Activated T-cell treated with anti-CD3 and anti-CD28 coated beads for 24 hours (primary cell): ENCODE results near the gene NRF1.
"Not testable (repeated sequence)": the region's sequence is repeated elsewhere in the genome, so short reads cannot be mapped to it uniquely, and the experiment has no call there.

Experiments used
- DNase-seq: peaks from one replicate; pipeline ENCODE4 v3.0.0-alpha.2; 2020; ENCODE audit warnings: low read depth

Gene NRF1

DNA sequence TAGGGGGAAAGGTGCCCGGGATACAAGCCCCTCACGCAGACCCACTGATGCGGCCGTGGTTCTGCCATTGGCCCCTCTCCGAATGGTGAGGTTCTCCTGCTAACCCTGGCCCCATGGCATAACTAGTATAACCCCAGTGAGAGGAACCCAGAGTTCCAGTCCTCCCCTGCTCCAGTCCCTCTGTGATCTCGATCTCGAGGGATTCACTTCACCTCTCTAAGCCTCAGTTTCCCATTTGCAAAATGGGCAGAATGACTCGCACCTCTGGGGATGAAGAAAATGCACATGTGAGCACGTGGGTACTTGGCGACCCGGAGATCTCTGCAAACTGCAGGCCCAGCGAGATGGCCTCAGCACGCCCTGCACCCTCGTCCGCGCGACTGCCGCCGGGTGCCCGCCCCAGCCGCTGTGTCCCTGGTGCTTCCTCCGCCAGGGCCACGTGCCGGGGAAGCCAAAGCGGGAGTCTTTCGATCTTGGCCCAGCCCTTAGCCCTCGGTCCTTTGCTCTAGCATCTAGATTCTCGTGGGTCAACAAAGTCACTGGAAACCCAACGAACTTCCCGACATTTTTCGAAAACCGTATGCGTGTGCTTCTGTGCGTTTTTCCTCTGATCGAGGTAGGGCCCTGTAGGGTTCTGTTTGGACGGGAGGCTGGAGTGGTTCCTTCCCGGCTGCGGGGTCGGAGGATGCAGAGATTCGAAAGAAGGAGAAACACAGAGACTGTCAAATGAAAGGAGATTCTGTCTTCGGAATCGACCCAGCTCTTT, 171.5 kb downstream of the NRF1 start:
- no peak for DNase-seq

DNA sequence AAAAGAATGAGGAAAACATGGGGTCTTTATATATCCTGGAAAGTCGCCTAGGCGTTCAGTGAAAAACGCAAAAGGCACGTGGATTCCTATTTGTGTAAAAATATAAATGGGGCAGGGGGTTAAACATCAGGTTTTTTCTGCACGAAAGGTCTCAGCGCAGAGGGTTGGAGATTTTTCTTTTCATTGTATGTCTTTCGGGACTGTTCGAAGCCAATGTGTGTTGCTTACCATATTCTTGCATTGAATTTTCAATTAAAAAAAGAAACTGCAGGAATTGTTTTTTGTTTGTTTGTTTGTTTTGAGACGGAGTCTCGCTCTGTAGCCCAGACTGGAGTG, 172.0 kb downstream of the NRF1 start:
- DNase-seq = no peak

DNA sequence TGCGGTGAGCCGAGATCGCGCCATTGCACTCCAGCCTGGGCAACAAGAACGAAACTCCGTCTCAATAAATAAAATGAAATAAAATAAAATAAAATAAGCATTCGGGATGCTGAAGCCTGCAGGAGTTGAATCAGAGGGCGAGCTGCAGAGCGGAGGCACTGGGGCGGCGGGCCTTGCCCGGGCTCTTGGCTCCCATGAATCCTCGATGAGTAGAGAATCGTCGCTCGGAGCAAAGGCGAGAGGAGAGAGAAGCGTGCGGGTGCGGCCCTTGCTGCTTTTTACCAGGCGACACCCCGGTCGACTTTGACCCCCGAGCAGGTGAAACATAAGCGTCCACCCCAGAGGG, 172.9 kb downstream of the NRF1 start:
- no peak for DNase-seq

DNA sequence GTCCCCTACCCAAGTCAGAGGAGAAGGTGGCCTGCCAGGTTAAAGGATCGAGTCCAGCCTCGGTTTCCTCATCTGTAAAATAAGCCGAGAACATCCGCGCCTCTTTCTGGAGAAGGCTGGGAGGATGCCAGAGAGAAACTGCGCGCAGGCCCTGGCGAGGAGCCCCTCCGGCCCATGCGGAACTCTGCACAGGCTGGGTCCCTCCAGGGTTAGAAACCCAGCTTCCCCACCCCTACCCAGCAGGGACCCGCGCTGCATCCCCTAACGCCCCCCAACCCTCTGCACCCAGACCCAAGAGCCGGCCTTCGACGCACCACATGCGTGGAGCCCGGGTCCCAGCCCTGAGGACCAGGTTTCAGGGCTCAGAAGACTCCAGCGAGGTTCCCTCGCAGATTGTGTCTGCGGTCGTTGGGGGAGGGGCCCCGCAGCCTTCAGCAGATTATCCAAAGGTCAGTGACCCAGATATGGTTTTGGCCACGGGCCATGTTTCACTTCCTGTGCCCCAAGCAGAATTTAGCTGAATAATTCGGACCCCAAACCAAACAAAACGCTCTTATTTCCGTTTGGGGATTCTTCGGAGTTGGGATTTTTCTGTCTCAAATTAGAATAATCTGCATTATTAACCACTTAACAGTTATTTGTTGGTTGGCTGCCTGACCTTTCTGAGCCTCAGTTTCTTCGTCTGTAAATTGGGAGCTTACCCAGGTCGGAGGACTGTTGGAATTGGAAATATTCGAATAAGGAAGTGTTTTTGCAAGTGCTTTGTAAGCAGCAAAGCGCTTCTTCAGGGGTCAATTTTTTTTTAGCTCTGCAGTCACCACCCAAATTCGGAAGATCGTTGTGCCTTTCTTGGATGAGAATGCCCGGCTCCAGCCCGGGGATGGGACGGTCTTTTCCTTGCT, 173.5 kb downstream of the NRF1 start:
- DNase-seq = no peak

DNA sequence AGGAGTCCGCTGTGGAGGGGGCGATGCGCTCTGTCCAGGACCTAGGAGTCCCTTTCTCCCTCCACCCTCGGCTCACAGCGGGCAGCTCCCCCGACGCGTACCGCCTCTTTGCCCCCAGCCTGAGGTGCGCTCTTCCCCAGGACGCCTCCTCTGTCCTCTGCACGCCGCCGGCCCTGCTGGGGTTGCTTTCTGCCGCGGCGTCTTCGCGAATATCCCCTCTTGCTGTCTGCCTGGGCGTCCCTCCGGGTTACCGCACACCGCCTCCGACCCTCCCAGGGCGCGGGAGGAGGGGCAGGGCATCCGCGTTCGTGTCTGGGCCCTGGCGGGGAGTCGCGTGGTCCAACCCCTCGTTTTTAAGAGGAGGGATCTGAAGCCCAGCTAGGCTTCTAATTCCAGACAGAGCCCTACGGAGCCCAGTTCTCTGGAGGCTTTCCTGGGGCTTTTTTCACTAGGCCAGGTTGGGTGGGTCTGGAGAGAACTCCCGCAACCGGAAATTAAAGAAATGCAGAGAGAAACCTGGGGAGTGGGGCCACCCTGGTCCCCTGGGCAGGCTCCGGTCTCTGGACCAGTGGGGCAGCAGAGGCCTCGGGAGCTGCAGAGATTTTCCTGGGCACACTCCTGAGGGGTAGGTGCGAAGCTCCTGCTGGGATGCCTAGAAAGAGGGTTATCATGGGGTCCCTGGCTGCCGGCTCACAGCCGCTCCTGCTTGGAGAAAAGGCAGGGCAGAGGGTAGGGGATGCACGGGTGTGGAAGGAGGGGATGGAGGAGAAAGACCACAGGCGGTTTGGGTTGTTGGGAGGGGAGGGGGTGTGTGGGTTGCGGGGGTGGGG, 174.4 kb downstream of the NRF1 start:
- no peak for DNase-seq

DNA sequence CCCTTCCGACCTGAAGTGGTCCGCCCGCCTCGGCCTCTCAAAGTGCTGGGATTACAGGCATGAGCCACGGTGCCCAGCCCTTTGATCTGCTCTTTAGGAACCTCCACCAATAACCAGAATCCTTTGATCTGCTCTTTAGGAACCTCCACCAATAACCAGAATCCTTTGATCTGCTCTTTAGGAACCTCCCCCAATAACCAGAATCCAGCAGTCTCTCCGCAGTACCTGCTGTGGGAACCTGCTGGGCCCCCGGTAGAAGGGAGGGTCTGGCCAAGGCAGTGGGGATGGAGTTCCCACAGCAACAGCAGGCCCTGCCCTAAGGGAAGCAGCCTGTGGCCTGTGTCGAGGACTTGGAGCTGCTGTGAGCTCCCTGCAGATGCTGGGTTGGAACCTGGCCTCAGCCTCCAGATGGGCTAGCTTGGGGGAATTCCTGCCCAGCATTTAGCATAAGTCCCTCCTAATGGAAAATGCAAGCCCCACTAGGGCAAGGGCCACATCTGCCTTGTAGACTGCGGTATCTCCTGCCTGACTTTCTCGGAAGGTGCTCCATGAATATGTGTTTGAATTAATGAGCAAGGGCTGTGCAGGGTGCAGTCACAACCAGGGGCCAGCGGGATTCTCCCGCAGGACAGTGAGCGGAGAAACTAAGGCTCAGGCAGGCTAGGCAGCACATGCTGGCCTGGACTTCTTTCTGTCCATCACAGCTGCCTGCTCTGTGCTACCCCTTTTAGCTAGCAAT, 175.5 kb downstream of the NRF1 start:
- no peak for DNase-seq

DNA sequence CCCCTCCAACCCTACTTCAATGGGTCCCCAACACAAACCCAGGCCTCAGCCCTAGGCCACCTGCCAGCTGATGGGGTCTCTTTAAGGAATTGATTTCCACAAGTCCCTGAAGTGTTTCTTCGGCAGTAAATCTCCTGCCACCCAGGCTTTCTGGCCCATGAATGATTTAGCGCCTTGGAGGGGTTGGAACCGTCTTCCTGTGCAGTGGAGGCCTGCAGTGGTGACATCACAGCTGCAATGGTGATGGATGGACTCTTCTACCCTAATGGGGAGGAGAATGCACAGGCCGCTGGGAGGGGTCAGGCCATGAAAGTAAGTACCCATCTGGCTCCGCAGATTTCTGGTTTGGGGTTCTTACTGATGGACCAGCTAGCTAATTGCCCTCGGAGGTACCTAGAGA, 177.5 kb downstream of the NRF1 start:
- no peak for DNase-seq

DNA sequence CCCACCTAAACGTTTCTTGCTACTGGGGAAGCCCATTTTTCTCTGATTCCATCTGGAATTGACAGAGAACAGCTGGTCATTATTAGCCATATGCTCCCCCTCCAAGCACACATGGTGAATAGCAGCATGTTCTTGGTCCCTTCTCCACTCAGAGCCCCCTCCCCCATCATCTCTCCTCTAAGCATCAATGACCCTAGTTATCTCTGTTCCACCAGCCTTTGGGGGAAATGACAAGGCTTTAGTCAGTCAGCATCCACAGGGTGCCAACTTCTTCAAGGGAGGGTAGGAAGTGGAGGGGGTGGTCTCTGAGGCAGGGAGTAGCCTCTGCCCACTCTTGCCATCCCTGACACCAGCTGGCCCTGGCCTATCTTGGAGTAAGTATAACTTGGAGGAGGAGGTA, 178.1 kb downstream of the NRF1 start:
- DNase-seq = no peak

DNA sequence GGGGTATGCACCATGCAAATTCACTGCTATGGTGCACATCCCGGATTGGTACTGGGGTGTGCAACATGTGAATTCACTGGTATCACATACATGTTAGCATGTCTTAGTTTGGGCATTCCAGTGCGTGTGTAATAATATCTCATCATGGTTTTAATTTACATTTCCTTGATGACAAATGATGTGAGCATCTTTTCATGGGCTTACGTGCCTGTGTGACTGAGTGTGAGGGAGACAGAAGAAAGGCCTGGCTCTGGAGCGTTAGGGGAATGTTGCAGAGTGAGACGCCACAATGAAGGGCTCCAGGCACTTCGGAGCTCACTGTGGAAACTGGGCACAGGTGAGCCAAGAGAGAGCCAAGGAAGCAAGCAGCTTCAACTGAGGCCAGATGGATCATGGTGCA, 178.6 kb downstream of the NRF1 start:
- no peak for DNase-seq

DNA sequence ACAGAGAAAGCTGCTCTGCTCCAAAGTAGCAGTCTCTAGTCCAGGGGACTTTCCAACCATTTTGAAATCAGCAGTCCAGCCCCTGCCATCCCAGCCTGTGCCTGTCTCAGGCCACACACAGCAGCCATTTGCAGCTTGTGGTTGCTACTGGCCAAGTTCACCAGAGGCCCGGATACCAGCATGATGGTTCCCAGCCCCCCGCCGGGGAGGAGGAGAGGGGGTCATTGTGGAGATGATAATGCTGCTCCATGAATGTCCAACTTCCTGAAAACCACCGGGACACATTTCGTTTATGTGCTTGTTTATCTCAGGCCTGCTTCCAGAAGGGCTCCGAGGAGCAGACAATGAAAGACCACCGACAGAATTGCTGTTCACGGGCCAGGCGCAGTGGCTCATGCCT, 181.2 kb downstream of the NRF1 start:
- DNase-seq = no peak

DNA sequence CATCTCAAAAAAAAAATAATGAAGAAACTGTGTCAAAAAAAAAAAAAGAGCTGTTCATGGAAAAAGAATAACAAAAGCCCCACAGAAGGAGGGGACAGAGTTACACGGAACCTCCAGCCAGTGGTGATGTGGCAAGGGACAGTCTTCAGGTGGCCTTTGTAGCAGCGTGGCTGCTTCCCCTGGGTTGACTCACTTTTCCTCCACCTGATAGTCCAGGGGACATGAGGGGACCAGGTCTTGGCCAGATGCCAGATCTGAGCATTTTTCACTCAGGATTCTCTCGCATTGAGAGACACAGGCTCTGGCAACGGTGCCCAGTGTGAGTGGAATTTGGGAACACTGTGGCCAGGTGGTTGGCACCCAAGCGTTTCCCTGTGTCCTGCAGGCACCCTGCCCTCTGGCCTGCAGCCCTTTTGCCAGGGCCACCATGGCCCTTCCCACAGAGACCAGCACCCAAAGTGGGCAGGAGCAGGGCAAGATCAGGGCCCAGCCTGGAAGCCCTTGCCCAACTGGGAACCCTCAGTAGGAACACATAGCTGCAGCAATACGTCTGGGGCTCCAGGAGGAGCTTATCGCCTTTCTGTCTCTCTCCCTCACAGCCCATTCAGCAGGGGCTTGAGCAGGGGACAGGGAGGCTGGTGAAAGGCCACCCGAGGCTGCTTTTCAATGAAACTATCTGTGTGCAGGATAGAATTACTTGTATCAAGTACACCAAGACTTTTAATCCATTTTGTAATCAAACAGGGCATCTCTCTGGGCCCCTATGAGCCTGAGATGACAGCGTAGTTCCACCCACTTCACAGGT, 182.2 kb downstream of the NRF1 start:
- DNase-seq = no peak

DNA sequence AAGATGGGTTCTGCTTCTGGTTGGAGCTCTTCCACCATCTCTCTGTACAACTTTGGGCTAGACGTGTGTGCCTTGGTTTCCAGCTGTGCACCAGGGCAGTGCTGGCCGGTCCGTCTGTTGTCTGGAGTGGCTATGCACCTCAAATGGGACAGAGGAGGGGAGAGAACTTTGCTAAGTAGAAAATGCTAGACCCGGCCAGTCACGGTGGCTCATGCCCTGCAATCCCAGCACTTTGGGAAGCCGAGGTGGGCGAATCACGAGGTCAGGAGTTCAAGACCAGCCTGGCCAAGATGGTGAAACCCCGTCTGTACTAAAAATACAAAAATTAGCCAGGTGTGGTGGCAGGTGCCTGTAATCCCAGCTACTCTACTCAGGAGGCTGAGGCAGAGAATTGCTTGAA, 182.9 kb downstream of the NRF1 start:
- not testable (repeated sequence) for DNase-seq

DNA sequence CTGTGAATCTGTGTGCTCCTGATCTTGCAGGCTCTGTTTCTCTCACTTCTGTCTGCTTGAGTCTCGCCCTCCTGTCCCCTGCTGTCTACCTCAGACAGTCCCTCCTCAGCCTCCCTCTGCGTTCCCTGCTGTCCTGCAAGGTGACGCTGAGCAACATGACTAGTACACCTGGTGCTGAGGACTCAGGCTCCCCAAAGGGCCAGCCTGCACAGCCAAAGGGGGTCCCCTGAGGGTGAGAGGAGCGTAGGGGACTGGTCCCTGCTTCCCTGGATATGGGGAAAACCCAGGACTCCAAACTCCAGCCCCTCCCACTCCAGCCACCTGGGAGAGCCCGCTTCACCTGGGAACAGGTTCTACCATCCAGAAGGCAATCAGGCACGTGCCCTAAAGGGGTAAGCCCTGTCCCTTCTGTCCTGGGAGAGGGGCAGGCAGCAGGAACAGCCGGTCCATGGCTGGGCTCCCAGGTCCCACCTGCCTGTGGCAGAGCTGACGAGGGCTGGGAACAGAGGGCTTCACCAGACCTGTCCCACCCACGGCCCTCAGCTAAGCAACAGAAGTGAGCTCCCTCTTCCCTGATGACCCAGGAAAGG, 184.8 kb downstream of the NRF1 start:
- no peak for DNase-seq

DNA sequence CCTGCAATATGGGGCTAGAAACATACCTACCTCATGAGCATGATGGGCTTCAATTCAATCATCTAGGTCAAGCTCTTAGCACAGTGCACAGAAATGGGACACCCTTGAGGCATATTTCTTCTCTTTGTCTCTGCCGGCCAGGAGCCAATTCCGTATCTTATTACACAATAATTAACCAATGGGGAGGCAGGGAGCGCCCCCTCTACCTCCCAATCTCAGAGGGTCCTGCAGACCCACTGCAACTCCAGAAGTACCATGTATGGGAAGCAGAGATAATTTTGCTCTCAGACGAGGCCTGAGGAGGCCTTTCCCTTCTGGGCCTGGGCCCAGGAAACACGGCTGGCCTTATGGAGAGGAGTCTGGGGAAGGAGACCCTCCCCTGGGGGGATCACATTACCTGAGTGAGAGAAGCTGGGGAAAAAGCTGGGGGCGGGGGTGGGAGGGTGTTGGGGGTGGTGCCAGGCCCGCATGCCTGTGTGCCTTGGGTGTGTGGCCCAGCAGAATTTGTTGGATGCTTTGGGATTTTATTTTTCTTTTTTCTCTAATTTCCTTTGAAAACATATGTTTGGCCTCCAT, 185.8 kb downstream of the NRF1 start:
- no peak for DNase-seq

DNA sequence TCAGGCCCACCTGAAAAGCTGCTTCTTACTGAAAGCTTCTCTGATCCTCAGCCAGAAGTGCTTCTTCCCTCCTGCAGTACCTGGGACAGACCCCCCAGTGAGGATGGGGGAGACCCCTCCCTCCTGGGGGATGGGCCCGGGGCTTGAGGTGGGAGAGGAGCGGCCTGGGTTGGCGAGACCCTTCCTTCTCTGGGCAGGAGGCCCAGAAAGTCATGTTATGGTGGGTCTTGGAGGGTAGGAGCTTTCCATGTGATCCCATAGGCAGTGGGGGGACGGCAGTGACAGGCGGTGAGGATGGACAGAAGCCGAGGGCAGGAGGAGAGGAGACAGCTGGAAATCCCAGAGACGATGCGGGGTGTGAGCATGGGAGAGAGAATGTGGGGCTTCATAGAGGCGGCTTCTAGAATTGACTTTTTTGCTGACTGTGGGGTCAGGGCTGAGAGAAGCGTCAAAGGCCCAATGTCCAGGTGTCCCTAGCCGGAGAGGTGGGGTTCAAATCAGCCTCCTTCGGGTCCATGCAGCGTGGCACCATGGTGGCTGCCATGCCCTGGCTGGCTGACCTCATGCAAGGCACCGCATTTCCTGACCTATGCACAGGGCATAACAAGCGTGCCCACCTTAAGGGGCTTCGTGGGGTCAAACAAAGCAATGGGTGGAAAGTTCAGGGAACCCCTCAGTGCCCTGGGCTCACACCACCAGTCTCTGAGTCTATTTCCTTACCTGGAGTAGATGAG, 187.3 kb downstream of the NRF1 start:
- no peak for DNase-seq

DNA sequence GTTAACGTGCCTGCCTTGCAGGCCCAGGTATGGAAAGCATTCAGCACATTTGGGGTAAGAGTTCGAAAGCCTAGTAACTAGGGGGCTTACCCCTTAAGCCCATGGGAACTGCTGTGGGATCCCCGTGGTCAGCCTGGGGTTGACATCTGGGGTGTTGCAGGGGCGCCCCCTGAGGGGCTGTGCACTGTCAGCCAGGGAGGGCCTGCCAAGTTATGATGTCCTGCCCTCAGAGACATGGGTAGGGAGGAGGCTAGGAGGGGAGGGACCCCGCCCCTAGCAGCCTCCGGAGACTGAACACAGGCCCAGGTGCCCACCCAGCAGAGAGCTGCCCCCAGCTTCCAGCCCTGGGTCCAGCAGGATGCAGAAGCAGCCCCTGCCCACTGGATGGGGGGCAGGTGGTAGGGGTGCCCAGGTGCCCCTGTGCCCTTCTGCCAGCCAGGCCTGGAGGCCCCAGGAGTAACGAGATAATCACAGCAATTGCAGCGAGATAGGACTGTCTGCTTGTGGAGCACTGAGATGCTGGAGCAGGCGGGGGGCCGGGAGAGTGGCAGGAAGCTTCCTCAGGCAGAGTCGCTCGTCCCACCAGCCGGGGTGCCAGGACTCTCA, 187.9 kb downstream of the NRF1 start:
- no peak for DNase-seq

DNA sequence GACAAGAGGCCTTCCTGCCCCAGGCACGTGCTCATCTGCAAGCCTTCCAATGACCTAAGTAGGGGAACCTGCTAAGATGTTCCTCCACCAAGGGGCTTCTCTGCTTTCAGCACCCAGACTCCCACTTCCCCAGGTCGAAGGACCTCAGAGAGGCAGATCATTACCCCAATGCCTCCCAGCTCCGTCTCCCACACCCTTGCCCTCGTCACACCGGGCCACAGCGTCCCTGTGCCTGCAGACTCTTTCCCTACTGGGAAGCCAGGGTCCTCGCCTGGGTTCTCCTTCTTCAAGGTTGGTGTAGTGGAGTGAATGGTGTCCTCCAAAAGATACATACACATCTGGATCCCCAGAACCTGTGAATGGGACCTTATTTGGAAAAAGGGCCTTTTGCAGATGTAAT, 189.4 kb downstream of the NRF1 start:
- no peak for DNase-seq

DNA sequence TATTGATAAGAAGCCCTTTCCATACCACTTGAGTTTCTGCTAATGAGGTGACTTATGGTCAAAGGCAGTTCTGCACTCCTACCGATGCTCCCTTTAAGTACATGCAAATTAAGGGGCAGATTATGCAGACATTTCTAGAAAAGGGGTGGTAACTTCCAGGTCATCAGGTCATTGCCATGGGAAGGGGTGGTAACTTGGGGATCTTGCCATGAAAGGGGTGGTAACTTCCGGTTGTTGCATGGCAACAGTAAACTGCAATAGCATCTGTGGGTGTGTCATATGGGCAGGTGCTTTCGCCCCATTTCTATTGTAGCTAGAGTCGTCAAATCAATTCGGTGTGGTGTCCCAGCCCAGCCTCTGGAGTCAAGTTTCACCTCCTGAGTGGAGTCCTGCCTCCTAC, 190.4 kb downstream of the NRF1 start:
- no peak for DNase-seq

DNA sequence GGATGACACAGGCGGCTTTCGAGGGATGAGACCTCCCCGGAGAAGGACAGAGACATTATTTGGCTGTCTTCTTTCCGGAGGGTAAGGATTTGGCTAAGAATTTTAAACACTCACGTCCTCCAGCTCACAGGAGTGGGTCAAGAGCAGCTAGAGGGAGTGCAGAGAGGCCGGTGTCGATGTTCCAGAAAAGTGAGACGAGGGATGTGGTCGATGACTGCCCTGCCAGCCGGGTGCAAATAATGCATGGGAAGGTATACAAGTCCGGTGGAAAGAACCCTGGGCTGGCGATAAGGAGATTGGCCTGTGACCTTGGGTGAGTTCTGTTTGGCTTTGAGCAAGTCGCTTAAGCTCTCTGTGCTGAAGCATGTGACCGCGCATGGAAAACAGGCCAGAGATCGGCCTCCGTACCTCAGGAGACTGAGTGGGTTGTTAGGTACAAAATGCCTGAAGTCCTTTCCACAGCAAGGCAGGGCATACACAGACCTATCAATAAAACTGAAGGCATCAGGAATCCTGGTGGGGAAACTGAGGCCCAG, 192.1 kb downstream of the NRF1 start:
- no peak for DNase-seq
